GM23248 (cell line): ENCODE data around the gene USP24. TPM values are rescaled to one million over a fixed set of nuclear protein-coding genes. Genes with fewer than 3 reads are reported as not detected.

Experiments
- DNase-seq: peaks from one replicate; pipeline ENCODE4 v3.0.0-alpha.2; 2015
- H2AFZ ChIP-seq: fragments of 200-600 bp; sonication (generic); 2 replicates; pipeline ENCODE4 v1.6.1; 2016; ENCODE audit warnings: antibody characterized with exemption
- H3F3A ChIP-seq: fragments of 200-600 bp; sonication (generic); 2 replicates; pipeline ENCODE4 v1.6.1; 2016; ENCODE audit warnings: mild to moderate bottlenecking, antibody characterized with exemption, mixed run types; ENCODE audit not compliant: insufficient read depth
- H3K27ac ChIP-seq: fragments of 200-600 bp; sonication (generic); 2 replicates; pipeline ENCODE4 v1.5.1; 2016; ENCODE audit warnings: mild to moderate bottlenecking
- H3K27me3 ChIP-seq: fragments of 200-600 bp; sonication (generic); replicated peaks from 2 replicates; pipeline ENCODE4 v1.6.1; 2016; ENCODE audit warnings: mild to moderate bottlenecking; ENCODE audit not compliant: insufficient read depth
- H3K36me3 ChIP-seq: fragments of 200-600 bp; sonication (generic); 2 replicates; pipeline ENCODE4 v1.6.1; 2016; ENCODE audit warnings: low read depth, mild to moderate bottlenecking
- H3K4me1 ChIP-seq: fragments of 200-600 bp; sonication (generic); 2 replicates; pipeline ENCODE4 v1.6.1; 2016; ENCODE audit warnings: mild to moderate bottlenecking; ENCODE audit not compliant: insufficient read depth
- H3K4me2 ChIP-seq: fragments of 200-600 bp; sonication (generic); one replicate; pipeline ENCODE4 v1.6.1; 2016; ENCODE audit warnings: mild to moderate bottlenecking; ENCODE audit not compliant: unreplicated experiment
- H3K4me3 ChIP-seq: fragments of 200-600 bp; sonication (generic); 2 replicates; pipeline ENCODE4 v1.5.1; 2016; ENCODE audit warnings: mild to moderate bottlenecking
- H3K79me2 ChIP-seq: fragments of 200-600 bp; sonication (generic); 2 replicates; pipeline ENCODE4 v1.6.1; 2016; ENCODE audit warnings: mild to moderate bottlenecking; ENCODE audit not compliant: insufficient read depth
- H3K9ac ChIP-seq: fragments of 200-600 bp; sonication (generic); 2 replicates; pipeline ENCODE4 v1.6.1; 2016; ENCODE audit warnings: mild to moderate bottlenecking
- H3K9me2 ChIP-seq: fragments of 200-600 bp; sonication (generic); 2 replicates; pipeline ENCODE4 v1.6.1; 2016; ENCODE audit warnings: mixed run types, mild to moderate bottlenecking, moderate library complexity; ENCODE audit not compliant: insufficient read depth
- H3K9me3 ChIP-seq: fragments of 200-600 bp; sonication (generic); one replicate; pipeline ENCODE4 v1.6.1; 2017; ENCODE audit warnings: low read depth
- H4K20me1 ChIP-seq: fragments of 200-600 bp; sonication (generic); 2 replicates; pipeline ENCODE4 v1.6.0; 2016; ENCODE audit not compliant: insufficient read depth
- EZH2 ChIP-seq: fragments of 200-600 bp; sonication (generic); IDR thresholded peaks from 2 replicates; pipeline ENCODE4 v1.6.1; 2018; ENCODE audit warnings: antibody characterized with exemption, mild to moderate bottlenecking; ENCODE audit not compliant: insufficient read depth, poor library complexity, severe bottlenecking
- EZH2phosphoT487 ChIP-seq: fragments of 200-600 bp; sonication (generic); IDR thresholded peaks from 2 replicates; pipeline ENCODE4 v1.6.1; 2018; ENCODE audit warnings: antibody characterized with exemption, moderate library complexity, mild to moderate bottlenecking, low read depth; ENCODE audit not compliant: insufficient read depth
- WGBS, 2 experiments: methylation state at CpG; one replicate each; pipeline ENCODE4 v1.1.6; 2015 to 2017; ENCODE audit warnings: low lambda C conversion rate in 2 of 2, low coverage in 1 of 2; ENCODE audit errors: missing lambda C conversion rate in 2 of 2; 5-methylcytosine and 5-hydroxymethylcytosine counted together
- in situ Hi-C: fragments of 300-500 bp; cut with MboI; formaldehyde crosslinking; loops from 2 replicates; pipeline ENCODE4 v1.15.0; 2020
- polyA plus RNA-seq: library from polyadenylated mRNA; unstranded; fragments of >200 nt; fragmentation: Nextera tagmentation; extraction: Ambion mirVana; gene quantifications from 2 replicates; pipeline ENCODE4 v1.2.1, GENCODE V29; 2016
- total RNA-seq: library from RNA; depleted of rRNA; stranded (reverse); fragments of >200 nt; shearing (Covaris generic); gene quantifications from 2 replicates; pipeline ENCODE4 v1.2.3, GENCODE V29; 2014

USP24 gene
- total and polyA plus RNA-seq, 2 experiments from 2014 or later: 3.3 to 16.3 TPM

GRCh38 chr1:55043726-55044125 is 171.4 kb downstream of the USP24 start:
- no peaks in the 10 kb centered on the region for H3K79me2 ChIP-seq
- no peaks in the 10 kb centered on the region for H3K4me1 ChIP-seq
- WGBS, 2 experiments: 79 to 82% methylated on average over 9 of the region's 9 CpGs
- no peak overlapping the region for H3K27ac ChIP-seq
- H3K9ac ChIP-seq: no peak overlapping the region
- H3K9me3 ChIP-seq: no peaks in the 10 kb centered on the region
- no peaks in the 10 kb centered on the region for H3K9me2 ChIP-seq
- TF ChIP-seq EZH2phosphoT487: no peak
- no peak for TF ChIP-seq EZH2
- H3K36me3 ChIP-seq: no peaks in the 10 kb centered on the region
- no peak overlapping the region for H3K4me3 ChIP-seq
- H3K27me3 ChIP-seq: peaks cover 41% of the 10 kb centered on the region
- no peak overlapping the region for H2AFZ ChIP-seq
- no peaks in the 10 kb centered on the region for H4K20me1 ChIP-seq
- in situ Hi-C loops: no loop called here
- H3K4me2 ChIP-seq: no peak overlapping the region
- H3F3A ChIP-seq: no peaks in the 10 kb centered on the region
- no peak for DNase-seq

- Histone ChIP-seq H3K27me3 (peaks cover 48% of the 10 kb centered on the region), H3K9me3 (no peaks in the 10 kb centered on the region), H3K36me3 (no peaks in the 10 kb centered on the region), H4K20me1 (no peaks in the 10 kb centered on the region), H3K4me3 (no peak overlapping the region), H3K27ac (no peak overlapping the region), H3F3A (no peaks in the 10 kb centered on the region), H3K79me2 (no peaks in the 10 kb centered on the region), H2AFZ (no peak overlapping the region), H3K4me2 (no peak overlapping the region), H3K9ac (no peak overlapping the region), H3K4me1 (no peaks in the 10 kb centered on the region), H3K9me2 (no peaks in the 10 kb centered on the region)
- in situ Hi-C loops: no loop called here
- TF ChIP-seq EZH2 (no peak), EZH2phosphoT487 (no peak)
- DNase-seq: no peak
- 74 to 84% methylated on average over 2 of the region's 2 CpGs for WGBS, 2 experiments
Observed at GRCh38 chr1:55043011-55043410, 172.2 kb downstream of the USP24 start.

- Histone ChIP-seq H3K4me3 (no peak overlapping the region), H3F3A (no peaks in the 10 kb centered on the region), H3K4me1 (no peaks in the 10 kb centered on the region), H3K27me3 (peaks cover 61% of the 10 kb centered on the region), H3K4me2 (no peak overlapping the region), H3K9ac (no peak overlapping the region), H3K79me2 (no peaks in the 10 kb centered on the region), H3K27ac (no peak overlapping the region), H3K9me2 (no peaks in the 10 kb centered on the region), H4K20me1 (no peaks in the 10 kb centered on the region), H3K36me3 (no peaks in the 10 kb centered on the region), H2AFZ (no peak overlapping the region), H3K9me3 (no peaks in the 10 kb centered on the region)
- DNase-seq: no peak
- TF ChIP-seq EZH2 (no peak), EZH2phosphoT487 (no peak)
- WGBS, 2 experiments: 50 to 54% methylated on average over 3 of the region's 3 CpGs
- in situ Hi-C loops: no loop called here
Observed at GRCh38 chr1:55041613-55042012, 173.6 kb downstream of the USP24 start.

- Histone ChIP-seq H3K9me2 (no peaks in the 10 kb centered on the region), H3K79me2 (no peaks in the 10 kb centered on the region), H3K9ac (no peak overlapping the region), H3F3A (no peaks in the 10 kb centered on the region), H2AFZ (no peak overlapping the region), H3K4me3 (no peak overlapping the region), H3K27ac (no peak overlapping the region), H3K36me3 (no peaks in the 10 kb centered on the region), H4K20me1 (no peaks in the 10 kb centered on the region), H3K9me3 (no peaks in the 10 kb centered on the region), H3K4me1 (no peaks in the 10 kb centered on the region), H3K4me2 (no peak overlapping the region), H3K27me3 (peaks cover 61% of the 10 kb centered on the region)
- 58 to 62% methylated on average over 5 of the region's 5 CpGs for WGBS, 2 experiments
- no peak for DNase-seq
- in situ Hi-C loops: no loop called here
- TF ChIP-seq EZH2phosphoT487 (no peak), EZH2 (no peak)
Observed at GRCh38 chr1:55040933-55041494, 174.2 kb downstream of the USP24 start.
